ENCODE results near the gene COL5A3. TPM values are rescaled to one million over a fixed set of nuclear protein-coding genes. Genes with fewer than 3 reads are reported as not detected.
A peak's percentile ranks its signal among the peaks of the same experiment; 100 is the strongest.

Gene COL5A3
- polyA plus RNA-seq, 1 experiment: 24.9 TPM

DNA sequence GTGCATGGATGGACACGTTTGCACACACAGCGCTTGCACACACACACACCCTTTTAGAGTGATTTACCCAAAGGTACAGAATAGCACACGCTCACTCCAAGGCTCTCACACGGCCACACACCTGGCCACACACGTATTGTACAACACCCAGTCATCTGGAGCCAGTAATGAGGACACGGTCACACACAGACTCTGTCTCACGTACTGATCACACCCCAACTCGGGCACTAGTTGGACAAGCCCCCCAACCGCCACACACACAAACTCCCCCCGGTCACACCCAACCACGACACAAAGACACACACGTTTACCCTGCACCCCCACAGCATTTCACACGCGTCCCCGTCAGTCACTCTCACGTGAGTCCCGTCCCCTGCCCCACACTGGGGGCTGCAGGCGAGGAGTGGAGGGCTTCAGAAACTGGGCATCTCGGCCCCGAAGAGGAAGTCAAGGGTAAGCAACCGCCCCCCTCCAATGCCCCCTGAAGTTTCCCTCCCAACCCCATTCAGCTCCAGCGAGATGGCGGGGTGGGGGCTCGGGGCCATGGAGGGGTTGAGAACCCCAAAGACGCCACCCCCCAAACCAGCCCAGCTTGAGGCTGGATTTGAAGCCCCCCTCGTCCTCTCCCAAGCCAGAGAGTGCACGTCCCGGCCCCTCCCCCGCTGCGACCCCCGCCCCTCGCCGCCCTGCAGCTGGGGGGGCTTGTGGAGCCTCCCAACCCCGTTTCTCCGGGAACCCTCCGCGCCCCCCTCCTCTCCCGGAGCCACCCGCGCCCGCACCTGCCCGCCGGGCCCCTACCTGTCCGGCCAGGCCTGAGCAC lies 74.6 kb downstream of the COL5A3 start:
- no peak for DNase-seq (ENCODE audit: low read depth)
- Histone ChIP-seq H3K4me3 (ENCODE audit: low read depth, low read length) (peak overlapping the region; percentile 42), H3K27me3 (ENCODE audit: control insufficient read depth, insufficient read depth, low read length) (peaks cover 18% of the 10 kb centered on the region), H3K36me3 (ENCODE audit: control insufficient read depth, insufficient read depth, low read length) (no peaks in the 10 kb centered on the region)
- POLR2A ChIA-PET: interaction anchor here (0.6 kb wide), 1 partner anchor 73 kb away, joined by 4 read pairs; no protein-coding TSS in a partner anchor
- CTCF ChIA-PET: interaction anchor here (0.8 to 1.9 kb wide), 4 partner anchors 65 to 92 kb away, joined by 3 to 17 read pairs (median 4); no protein-coding TSS in a partner anchor
- TF ChIP-seq, protein P1, sequence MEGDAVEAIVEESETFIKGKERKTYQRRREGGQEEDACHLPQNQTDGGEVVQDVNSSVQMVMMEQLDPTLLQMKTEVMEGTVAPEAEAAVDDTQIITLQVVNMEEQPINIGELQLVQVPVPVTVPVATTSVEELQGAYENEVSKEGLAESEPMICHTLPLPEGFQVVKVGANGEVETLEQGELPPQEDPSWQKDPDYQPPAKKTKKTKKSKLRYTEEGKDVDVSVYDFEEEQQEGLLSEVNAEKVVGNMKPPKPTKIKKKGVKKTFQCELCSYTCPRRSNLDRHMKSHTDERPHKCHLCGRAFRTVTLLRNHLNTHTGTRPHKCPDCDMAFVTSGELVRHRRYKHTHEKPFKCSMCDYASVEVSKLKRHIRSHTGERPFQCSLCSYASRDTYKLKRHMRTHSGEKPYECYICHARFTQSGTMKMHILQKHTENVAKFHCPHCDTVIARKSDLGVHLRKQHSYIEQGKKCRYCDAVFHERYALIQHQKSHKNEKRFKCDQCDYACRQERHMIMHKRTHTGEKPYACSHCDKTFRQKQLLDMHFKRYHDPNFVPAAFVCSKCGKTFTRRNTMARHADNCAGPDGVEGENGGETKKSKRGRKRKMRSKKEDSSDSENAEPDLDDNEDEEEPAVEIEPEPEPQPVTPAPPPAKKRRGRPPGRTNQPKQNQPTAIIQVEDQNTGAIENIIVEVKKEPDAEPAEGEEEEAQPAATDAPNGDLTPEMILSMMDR (IDR thresholded peaks at IDR 0.05; ENCODE audit: insufficient read depth, low read depth, low read length): no peak

DNA sequence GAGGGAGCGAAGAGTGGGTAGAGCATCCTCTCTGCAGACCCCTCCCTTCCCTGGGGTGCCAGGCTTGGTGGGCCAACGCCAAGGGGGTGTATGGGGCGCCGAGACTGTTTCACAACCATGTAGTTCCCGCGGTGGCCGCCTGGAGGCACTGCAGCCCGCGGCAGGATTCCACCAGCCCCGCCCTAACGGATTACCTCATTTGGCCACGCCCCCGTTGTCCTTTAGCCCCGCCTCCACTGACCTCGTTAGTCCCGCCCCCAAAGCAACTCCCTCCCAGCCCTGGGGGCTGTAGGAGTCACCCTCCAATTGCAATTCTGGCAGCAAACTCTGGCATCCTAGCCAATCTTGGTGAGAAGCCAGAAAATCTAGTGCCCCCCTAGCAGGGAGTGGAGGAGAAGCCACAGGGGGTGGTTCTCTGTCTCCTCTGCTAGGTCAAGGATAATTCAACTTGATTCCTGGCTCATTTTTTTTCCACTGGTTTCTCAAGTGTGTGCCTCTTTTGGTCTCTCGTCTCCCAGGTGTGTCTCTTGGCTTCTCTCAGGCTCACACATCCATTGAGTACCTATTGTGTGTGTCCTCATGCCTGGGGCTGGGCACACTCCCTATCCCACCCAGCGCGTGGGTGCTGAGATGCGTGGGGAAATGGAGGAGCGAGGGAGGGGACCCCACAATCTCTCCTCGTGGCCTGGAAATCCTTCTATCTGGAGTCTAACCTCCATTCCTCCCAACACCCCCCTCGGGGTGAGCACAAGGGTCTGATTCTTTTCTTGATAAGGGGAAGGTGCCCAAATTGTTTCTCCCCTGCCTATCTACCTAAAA lies 76.0 kb downstream of the COL5A3 start:
- H3K4me3 ChIP-seq (ENCODE audit: low read depth, low read length): no peak overlapping the region
- DNase-seq (ENCODE audit: low read depth): no peak
- no peaks in the 10 kb centered on the region for H3K36me3 ChIP-seq (ENCODE audit: control insufficient read depth, insufficient read depth, low read length)
- ChIA-PET CTCF (interaction anchor here (0.8 to 5.9 kb wide), 5 partner anchors 66 to 93 kb away, joined by 3 to 55 read pairs (median 5); no protein-coding TSS in a partner anchor), POLR2A (no interaction called here)
- peaks cover 18% of the 10 kb centered on the region for H3K27me3 ChIP-seq (ENCODE audit: control insufficient read depth, insufficient read depth, low read length)
- TF ChIP-seq, protein P1 (IDR thresholded peaks at IDR 0.05; ENCODE audit: insufficient read depth, low read depth, low read length): peak; percentile 98

DNA sequence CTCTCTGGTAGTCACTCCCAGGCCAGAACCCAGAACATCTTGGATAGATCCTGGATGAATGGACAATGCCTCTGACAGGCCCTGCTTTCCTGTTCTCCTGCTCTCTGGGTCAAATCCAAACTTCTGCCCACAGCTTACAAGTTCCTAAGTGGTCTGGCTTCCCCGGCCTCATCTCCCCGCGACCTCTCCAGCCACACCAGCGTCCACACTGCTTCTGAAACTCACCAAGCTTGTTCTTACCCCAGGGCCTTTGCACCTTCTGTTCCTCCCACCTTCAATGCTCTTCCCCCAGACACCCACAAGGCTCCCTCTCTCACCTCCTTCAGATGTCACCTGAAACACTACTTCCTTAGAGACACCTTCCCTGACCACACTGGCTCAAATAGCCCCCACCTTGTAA lies 77.5 kb downstream of the COL5A3 start:
- ChIA-PET CTCF (interaction anchor here (0.6 to 5.9 kb wide), 16 partner anchors 13 to 480 kb away, joined by 3 to 126 read pairs (median 4); partner anchors contain the start of gene MRPL4), POLR2A (no interaction called here)
- no peak for DNase-seq (ENCODE audit: low read depth)
- Histone ChIP-seq H3K27me3 (ENCODE audit: control insufficient read depth, insufficient read depth, low read length) (peaks cover 18% of the 10 kb centered on the region), H3K4me3 (ENCODE audit: low read depth, low read length) (no peak overlapping the region), H3K36me3 (ENCODE audit: control insufficient read depth, insufficient read depth, low read length) (no peaks in the 10 kb centered on the region)
- TF ChIP-seq, protein P1 (IDR thresholded peaks at IDR 0.05; ENCODE audit: insufficient read depth, low read depth, low read length): no peak

DNA sequence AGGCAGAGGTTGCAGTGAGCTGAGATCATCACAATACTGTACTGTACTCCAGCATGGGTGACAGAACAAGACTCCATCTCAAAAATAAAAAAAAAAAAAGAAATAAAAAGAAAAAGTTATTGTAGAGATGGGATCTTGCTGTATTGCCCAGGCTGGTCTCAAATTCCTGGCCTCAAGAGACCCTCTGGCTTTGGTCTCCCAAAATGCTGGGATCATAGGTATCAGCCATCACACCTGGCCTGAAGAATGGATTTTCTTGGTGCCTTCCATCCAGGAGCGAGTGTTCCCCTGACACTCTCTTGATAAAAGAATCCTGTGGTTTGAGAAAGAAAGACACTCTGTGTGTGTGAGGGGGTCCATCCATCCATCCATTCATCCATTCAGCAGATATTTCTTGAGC lies 78.7 kb downstream of the COL5A3 start:
- ChIA-PET POLR2A (no interaction called here), CTCF (interaction anchor here (0.6 to 5.9 kb wide), 23 partner anchors 9 to 457 kb away, joined by 3 to 126 read pairs (median 5); partner anchors contain the start of genes COL5A3 and MRPL4)
- no peak for DNase-seq (ENCODE audit: low read depth)

More for the DNA sequence above, 78.7 kb downstream of the COL5A3 start:
- Histone ChIP-seq H3K27me3 (ENCODE audit: control insufficient read depth, insufficient read depth, low read length) (peaks cover 15% of the 10 kb centered on the region), H3K36me3 (ENCODE audit: control insufficient read depth, insufficient read depth, low read length) (no peaks in the 10 kb centered on the region), H3K4me3 (ENCODE audit: low read depth, low read length) (no peak overlapping the region)
- TF ChIP-seq, protein P1 (IDR thresholded peaks at IDR 0.05; ENCODE audit: insufficient read depth, low read depth, low read length): no peak
